Right lobe of liver (tissue), 6 donors: ENCODE data around the gene SPRED2. TPM values are rescaled to one million over a fixed set of nuclear protein-coding genes. Genes with fewer than 3 reads are reported as not detected.

ENCODE experiments used
- ATAC-seq, 4 donors: fragments of 200-7000 bp; cut with Tn5 transposase; one replicate each; pipeline ENCODE4 v1.9.1; 2020; ENCODE audit warnings: mild to moderate bottlenecking in 4 of 4, moderate library complexity in 4 of 4
- DNase-seq, 3 donors: peaks; one replicate each; pipeline ENCODE4 v3.0.0-alpha.2; 2020
- H3K27ac ChIP-seq, 3 donors: fragments of 200-600 bp; one replicate each; pipeline ENCODE4 v1.8.0; 2022
- H3K27me3 ChIP-seq, 2 donors: fragments of 200-600 bp; one replicate each; pipeline ENCODE4 v1.8.0; 2022
- H3K36me3 ChIP-seq, 4 donors: fragments of 200-600 bp; sonication (generic) in 1 of 4; one replicate each; pipeline versions ENCODE4 v1.5.1 to v1.8.0; 2017 to 2022; ENCODE audit warnings: control low read depth in 1 of 4
- H3K4me1 ChIP-seq, 4 donors: fragments of 200-600 bp; sonication (generic) in 1 of 4; one replicate each; pipeline versions ENCODE4 v1.5.1 to v1.8.0; 2017 to 2022; ENCODE audit warnings: control low read depth in 1 of 4
- H3K4me3 ChIP-seq, 3 donors: fragments of 200-600 bp; one replicate each; pipeline ENCODE4 v1.8.0; 2022
- H3K9me3 ChIP-seq, 4 donors: fragments of 200-600 bp; sonication (generic) in 1 of 4; one replicate each; pipeline versions ENCODE4 v1.5.1 to v1.8.0; 2017 to 2022; ENCODE audit warnings: control low read depth in 1 of 4
- POLR2A ChIP-seq: fragments of 450-650 bp; IDR thresholded peaks from one replicate; pipeline ENCODE4 v1.6.1; 2017; ENCODE audit warnings: antibody characterized with exemption, mild to moderate bottlenecking
- WGBS: methylation state at CpG from one replicate; pipeline ENCODE4 v1.1.6; 2018; ENCODE audit warnings: low coverage, low lambda C conversion rate; ENCODE audit not compliant: insufficient coverage; ENCODE audit errors: missing lambda C conversion rate; 5-methylcytosine and 5-hydroxymethylcytosine counted together
- intact Hi-C, 2 donors: fragments of 100-400 bp; cut with DNase I; formaldehyde crosslinking; loops; one replicate each; pipeline versions ENCODE4 v1.11.2 to v1.14.1; 2022
- total RNA-seq, 6 experiments: library from RNA; depleted of rRNA in 2 of 6; stranded (reverse); fragments of >200 nt in 2 of 6; fragmentation: NEBNext Ultra II Directional in 3 of 6; extraction: Animal tissue kit (Norgen Biotek cat#: 25700) in 3 of 6; gene quantifications; one replicate each; pipeline versions ENCODE4 v1.1.0 to v1.2.4, GENCODE V29; 2016 to 2023
- TF ChIP-seq, protein P1 (sequence below), 4 donors: fragments of 200-600 bp in 3 of 4; fragments of 450-650 bp in 1 of 4; IDR thresholded peaks; one replicate each; pipeline versions ENCODE4 v1.5.1 to v1.8.0; 2016 to 2022; ENCODE audit warnings: antibody characterized with exemption in 4 of 4, mild to moderate bottlenecking in 2 of 4
- donor health status: DM: no; HTN: yes; CAD: no.
- donor health status: DM: no; HTN: no; CAD: no.
- donor health status: DM: no; HTN: no; CAD: no.
- donor health status: DM: no; HTN: yes; CAD: no.
- donor health status: DM: no; HTN: yes; CAD: no.

The SPRED2 gene
- total RNA-seq, 6 experiments from 2014 or later = 11.0 to 22.5 (median 15.2) TPM

- no peak for ATAC-seq
- DNase-seq = no peak
- H3K27me3 ChIP-seq = no peaks in the 10 kb centered on the region
- 97% methylated on average over 6 of the region's 7 CpGs for WGBS
- no peaks in the 10 kb centered on the region for H3K9me3 ChIP-seq
- H3K27ac ChIP-seq = no peak overlapping the region
- H3K4me1 ChIP-seq = no peaks in the 10 kb centered on the region
- H3K4me3 ChIP-seq = no peak overlapping the region
- H3K36me3 ChIP-seq = peaks cover 0 to 32% (median 6%) of the 10 kb centered on the region in 4 donors
- TF ChIP-seq POLR2A = no peak
- TF ChIP-seq, protein P1, sequence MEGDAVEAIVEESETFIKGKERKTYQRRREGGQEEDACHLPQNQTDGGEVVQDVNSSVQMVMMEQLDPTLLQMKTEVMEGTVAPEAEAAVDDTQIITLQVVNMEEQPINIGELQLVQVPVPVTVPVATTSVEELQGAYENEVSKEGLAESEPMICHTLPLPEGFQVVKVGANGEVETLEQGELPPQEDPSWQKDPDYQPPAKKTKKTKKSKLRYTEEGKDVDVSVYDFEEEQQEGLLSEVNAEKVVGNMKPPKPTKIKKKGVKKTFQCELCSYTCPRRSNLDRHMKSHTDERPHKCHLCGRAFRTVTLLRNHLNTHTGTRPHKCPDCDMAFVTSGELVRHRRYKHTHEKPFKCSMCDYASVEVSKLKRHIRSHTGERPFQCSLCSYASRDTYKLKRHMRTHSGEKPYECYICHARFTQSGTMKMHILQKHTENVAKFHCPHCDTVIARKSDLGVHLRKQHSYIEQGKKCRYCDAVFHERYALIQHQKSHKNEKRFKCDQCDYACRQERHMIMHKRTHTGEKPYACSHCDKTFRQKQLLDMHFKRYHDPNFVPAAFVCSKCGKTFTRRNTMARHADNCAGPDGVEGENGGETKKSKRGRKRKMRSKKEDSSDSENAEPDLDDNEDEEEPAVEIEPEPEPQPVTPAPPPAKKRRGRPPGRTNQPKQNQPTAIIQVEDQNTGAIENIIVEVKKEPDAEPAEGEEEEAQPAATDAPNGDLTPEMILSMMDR (IDR thresholded peaks at IDR 0.05) = no peak
- intact Hi-C loops = no loop called here
These were observed 100.9 kb downstream of the SPRED2 start for GRCh38 chr2:65331336-65332025.

- H3K27ac ChIP-seq = no peak overlapping the region
- TF ChIP-seq, protein P1 (IDR thresholded peaks at IDR 0.05) = no peak
- TF ChIP-seq POLR2A = no peak
These were observed 102.9 kb downstream of the SPRED2 start for GRCh38 chr2:65329525-65329924.

DNA sequence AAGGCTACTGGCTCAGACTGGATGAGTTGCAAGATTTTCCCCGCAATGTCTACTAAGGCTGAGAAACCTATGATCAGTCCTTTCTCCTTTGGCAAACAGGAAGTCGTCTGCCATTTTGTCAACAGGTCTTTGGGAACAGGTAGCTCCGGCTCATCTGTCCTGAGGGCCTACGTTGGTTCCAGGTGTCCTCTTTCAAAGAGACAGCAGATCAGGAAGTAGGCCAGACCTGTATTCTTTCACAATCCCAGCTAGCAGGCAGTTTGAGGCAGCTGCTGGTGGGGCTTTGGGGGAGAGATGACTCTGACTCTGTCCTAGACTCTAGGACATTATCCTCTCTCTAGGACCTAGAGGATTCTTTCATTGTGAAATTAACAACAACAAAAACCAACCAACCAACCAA is 106.1 kb downstream of the SPRED2 start:
- TF ChIP-seq, protein P1 (IDR thresholded peaks at IDR 0.05) = no peak
- no peak for TF ChIP-seq POLR2A

More at GRCh38 chr2:65329525-65329924, 102.9 kb downstream of the SPRED2 start:
- no peak overlapping the region for H3K4me3 ChIP-seq
- intact Hi-C loops = no loop called here
- 80% methylated on average over 1 of the region's 5 CpGs for whole genome bisulfite sequencing
- no peak for DNase-seq
- peak in 1 of 4 donors; percentile 43 for ATAC-seq
- H3K9me3 ChIP-seq = no peaks in the 10 kb centered on the region
- no peaks in the 10 kb centered on the region for H3K4me1 ChIP-seq
- peaks cover 0 to 32% (median 6%) of the 10 kb centered on the region in 4 donors for H3K36me3 ChIP-seq
- no peaks in the 10 kb centered on the region for H3K27me3 ChIP-seq

GRCh38 chr2:65325066-65325465 is 107.3 kb downstream of the SPRED2 start:
- H3K4me3 ChIP-seq = no peak overlapping the region
- H3K27ac ChIP-seq = no peak overlapping the region
- H3K27me3 ChIP-seq = no peaks in the 10 kb centered on the region
- TF ChIP-seq, protein P1 (IDR thresholded peaks at IDR 0.05) = no peak
- TF ChIP-seq POLR2A = no peak
- WGBS = 93% methylated on average over 2 of the region's 2 CpGs
- ATAC-seq = no peak
- no peaks in the 10 kb centered on the region for H3K9me3 ChIP-seq
- DNase-seq = no peak
- intact Hi-C loops = no loop called here
- H3K36me3 ChIP-seq = peaks cover 0 to 6% (median 0%) of the 10 kb centered on the region in 4 donors
- H3K4me1 ChIP-seq = no peaks in the 10 kb centered on the region

More for the DNA sequence above, 106.1 kb downstream of the SPRED2 start:
- Histone ChIP-seq H3K36me3 (peaks cover 0 to 16% (median 1%) of the 10 kb centered on the region in 4 donors), H3K27me3 (no peaks in the 10 kb centered on the region), H3K27ac (no peak overlapping the region), H3K9me3 (no peaks in the 10 kb centered on the region), H3K4me1 (no peaks in the 10 kb centered on the region), H3K4me3 (no peak overlapping the region)
- intact Hi-C loops = no loop called here
- DNase-seq (no peak), ATAC-seq (no peak)
- 100% methylated on average over 2 of the region's 4 CpGs for WGBS
